Mesothelial cell of epicardium (in vitro differentiated cells): ENCODE measurements around the gene GCDH. TPM values are rescaled to one million over a fixed set of nuclear protein-coding genes. Genes with fewer than 3 reads are reported as not detected.
A peak's percentile ranks its signal among the peaks of the same experiment; 100 is the strongest.

Source experiments
- DNase-seq, 2 experiments: peaks; one replicate each; pipeline ENCODE4 v3.0.0; 2021; ENCODE audit warnings: low spot score in 2 of 2; ENCODE audit not compliant: unreplicated experiment in 2 of 2
- H3K27ac Mint-ChIP-seq: 2 replicates; pipeline ENCODE4 v1.8.0; 2021; ENCODE audit warnings: mixed read lengths
- H3K27me3 Mint-ChIP-seq: 2 replicates; pipeline ENCODE4 v1.8.0; 2021; ENCODE audit warnings: low read depth, mixed read lengths
- H3K36me3 Mint-ChIP-seq: 2 replicates; pipeline ENCODE4 v1.8.0; 2021; ENCODE audit warnings: mixed read lengths
- H3K4me1 Mint-ChIP-seq: 2 replicates; pipeline ENCODE4 v1.8.0; 2021; ENCODE audit warnings: mixed read lengths
- H3K4me3 Mint-ChIP-seq: 2 replicates; pipeline ENCODE4 v1.8.0; 2021; ENCODE audit warnings: mild to moderate bottlenecking, moderate library complexity, mixed read lengths
- H3K9me3 Mint-ChIP-seq: 2 replicates; pipeline ENCODE4 v1.8.0; 2021; ENCODE audit warnings: mixed read lengths
- CTCF ChIP-seq: fragments of 200-600 bp; sonication (generic); IDR thresholded peaks from one replicate; pipeline ENCODE4 v1.5.0; 2021; ENCODE audit warnings: antibody characterized with exemption; ENCODE audit not compliant: unreplicated experiment
- total RNA-seq: library from RNA; stranded (reverse); gene quantifications from 3 replicates; pipeline ENCODE4 v1.2.1, GENCODE V29; 2021

GCDH gene
- total RNA-seq, 1 donor from 2014 or later, result 31.5 TPM

- Mint-ChIP-seq H3K4me1 (peaks cover 44% of the 10 kb centered on the region), H3K27me3 (no peaks in the 10 kb centered on the region), H3K36me3 (peaks cover 19% of the 10 kb centered on the region), H3K9me3 (no peaks in the 10 kb centered on the region), H3K27ac (peak overlapping the region; percentile 96), H3K4me3 (peak overlapping the region; percentile 99)
- no peak for DNase-seq
- no peak for TF ChIP-seq CTCF
Measured at GRCh38 chr19:12937093-12937926, 46.4 kb downstream of the GCDH start.

GRCh38 chr19:12937927-12938778 is 47.2 kb downstream of the GCDH start, which contains the start of gene CALR:
TSS of gene CALR (plus strand) at chr19:12938609. CDS start at chr19:12938680, 71 bp downstream.
- Mint-ChIP-seq H3K27ac (peak within 1 kb of the TSS; percentile 96), H3K4me3 (peak within 1 kb of the TSS; percentile 99), H3K4me1 (peaks cover 36% of the 10 kb centered on the region), H3K27me3 (no peaks in the 10 kb centered on the region), H3K36me3 (peaks cover 20% of the 10 kb centered on the region), H3K9me3 (no peaks in the 10 kb centered on the region)
- TF ChIP-seq CTCF, result no peak
- peak; percentile 96 to 99 for DNase-seq

- TF ChIP-seq CTCF, result no peak
Measured at GRCh38 chr19:12938779-12939601, 48.0 kb downstream of the GCDH start.

GRCh38 chr19:12939975-12940423 is 49.0 kb downstream of the GCDH start:
- Mint-ChIP-seq H3K4me1 (peaks cover 42% of the 10 kb centered on the region), H3K27ac (peak overlapping the region; percentile 96), H3K27me3 (no peaks in the 10 kb centered on the region), H3K4me3 (peak overlapping the region; percentile 99), H3K36me3 (peaks cover 29% of the 10 kb centered on the region), H3K9me3 (no peaks in the 10 kb centered on the region)
- no peak for DNase-seq
- no peak for TF ChIP-seq CTCF

More at GRCh38 chr19:12938779-12939601, 48.0 kb downstream of the GCDH start:
- Mint-ChIP-seq H3K27ac (peak overlapping the region; percentile 96), H3K36me3 (peaks cover 27% of the 10 kb centered on the region), H3K27me3 (no peaks in the 10 kb centered on the region), H3K4me3 (peak overlapping the region; percentile 99), H3K9me3 (no peaks in the 10 kb centered on the region), H3K4me1 (peaks cover 38% of the 10 kb centered on the region)
- no peak for DNase-seq

- H3K27ac Mint-ChIP-seq, result peak overlapping the region; percentile 69
- no peak for TF ChIP-seq CTCF
- peaks cover 29% of the 10 kb centered on the region for H3K36me3 Mint-ChIP-seq
- peaks cover 47% of the 10 kb centered on the region for H3K4me1 Mint-ChIP-seq
- DNase-seq, result no peak
- no peaks in the 10 kb centered on the region for H3K9me3 Mint-ChIP-seq
- peak overlapping the region; percentile 99 for H3K4me3 Mint-ChIP-seq
- no peaks in the 10 kb centered on the region for H3K27me3 Mint-ChIP-seq
Measured at GRCh38 chr19:12940897-12941296, 49.9 kb downstream of the GCDH start.
